ENCODE results near the gene TSFM.

DNA sequence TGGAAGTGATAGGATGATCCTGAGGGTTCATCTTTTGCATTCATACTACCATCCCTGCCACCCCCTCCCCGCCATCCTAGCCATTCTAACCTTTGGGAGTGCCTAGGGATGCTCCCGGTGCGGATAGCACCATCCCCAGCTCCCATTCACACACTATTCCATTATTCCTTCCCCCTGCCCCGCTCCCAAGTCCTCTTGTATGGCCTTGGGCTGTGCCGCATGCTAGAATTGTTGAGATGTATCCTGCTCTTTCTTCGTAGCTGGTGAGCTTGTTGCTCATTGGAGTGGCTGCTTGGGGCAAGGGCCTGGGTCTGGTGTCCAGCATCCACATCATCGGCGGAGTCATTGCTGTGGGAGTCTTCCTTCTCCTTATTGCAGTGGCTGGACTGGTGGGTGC is 37.1 kb upstream of the TSFM start:
- TF ChIP-seq, protein P1, sequence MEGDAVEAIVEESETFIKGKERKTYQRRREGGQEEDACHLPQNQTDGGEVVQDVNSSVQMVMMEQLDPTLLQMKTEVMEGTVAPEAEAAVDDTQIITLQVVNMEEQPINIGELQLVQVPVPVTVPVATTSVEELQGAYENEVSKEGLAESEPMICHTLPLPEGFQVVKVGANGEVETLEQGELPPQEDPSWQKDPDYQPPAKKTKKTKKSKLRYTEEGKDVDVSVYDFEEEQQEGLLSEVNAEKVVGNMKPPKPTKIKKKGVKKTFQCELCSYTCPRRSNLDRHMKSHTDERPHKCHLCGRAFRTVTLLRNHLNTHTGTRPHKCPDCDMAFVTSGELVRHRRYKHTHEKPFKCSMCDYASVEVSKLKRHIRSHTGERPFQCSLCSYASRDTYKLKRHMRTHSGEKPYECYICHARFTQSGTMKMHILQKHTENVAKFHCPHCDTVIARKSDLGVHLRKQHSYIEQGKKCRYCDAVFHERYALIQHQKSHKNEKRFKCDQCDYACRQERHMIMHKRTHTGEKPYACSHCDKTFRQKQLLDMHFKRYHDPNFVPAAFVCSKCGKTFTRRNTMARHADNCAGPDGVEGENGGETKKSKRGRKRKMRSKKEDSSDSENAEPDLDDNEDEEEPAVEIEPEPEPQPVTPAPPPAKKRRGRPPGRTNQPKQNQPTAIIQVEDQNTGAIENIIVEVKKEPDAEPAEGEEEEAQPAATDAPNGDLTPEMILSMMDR (IDR thresholded peaks at IDR 0.05), result no peak
- no peak for TF ChIP-seq POLR2A (IDR thresholded peaks at IDR 0.05)
